Measurements from ENCODE around the gene OR51B4.
"Not testable (repeated sequence)": the region's sequence is repeated elsewhere in the genome, so short reads cannot be mapped to it uniquely, and the experiment has no call there.

Gene OR51B4

GRCh38 chr11:5297721-5298323 is 3.9 kb downstream of the OR51B4 start:
- DNase-seq (ENCODE audit: low read depth in 4 of 4, low spot score in 1 of 4): no peak

DNA sequence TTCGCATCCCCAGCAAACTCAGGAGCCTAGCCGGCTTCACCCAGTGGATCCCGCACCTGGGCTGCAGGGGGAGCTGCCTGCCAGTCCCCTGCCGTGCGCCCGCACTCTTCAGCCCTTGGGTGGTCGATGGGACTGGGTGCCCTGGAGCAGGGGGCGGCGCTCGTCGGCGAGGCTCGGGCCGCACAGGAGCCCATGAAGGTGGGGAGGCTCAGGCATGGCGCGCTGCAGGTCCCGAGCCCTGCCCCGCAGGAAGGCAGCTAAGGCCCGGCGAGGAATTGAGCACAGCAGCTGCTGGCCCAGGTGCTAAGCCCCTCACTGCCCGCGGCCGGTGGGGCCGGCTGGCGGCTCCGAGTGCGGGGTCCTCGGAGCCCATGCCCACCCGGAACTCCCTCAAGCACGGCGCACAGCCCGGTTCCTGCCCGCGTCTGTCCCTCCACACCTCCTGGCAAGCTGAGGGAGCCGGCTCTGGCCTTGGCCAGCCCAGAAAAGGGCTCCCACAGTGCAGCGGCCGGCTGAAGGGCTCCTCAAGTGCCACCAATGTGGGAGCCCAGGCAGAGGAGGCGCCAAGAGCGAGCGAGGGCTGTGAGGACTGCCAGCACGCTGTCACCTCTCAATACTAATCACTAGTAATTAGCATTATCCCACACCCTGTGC is 7.3 kb downstream of the OR51B4 start:
- not testable (repeated sequence) for DNase-seq (ENCODE audit: low read depth in 4 of 4, low spot score in 1 of 4)

DNA sequence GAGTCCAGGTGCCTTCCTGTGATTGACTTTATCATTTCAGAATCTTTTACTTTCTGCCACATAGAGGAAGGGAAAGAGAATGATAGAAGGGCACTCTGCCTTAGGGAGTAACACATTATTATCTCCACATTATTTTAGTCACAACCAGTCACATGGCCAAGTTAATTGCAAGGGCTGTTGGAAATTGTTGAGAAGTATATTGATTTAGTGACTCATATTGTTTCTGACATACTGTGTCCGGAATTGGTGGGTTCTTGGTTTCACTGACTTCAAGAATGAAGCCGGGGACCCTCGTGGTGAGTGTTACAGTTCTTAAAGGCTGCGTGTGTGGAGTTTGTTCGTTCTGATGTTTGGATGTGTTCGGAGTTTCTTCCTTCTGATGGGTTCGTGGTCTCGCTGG is 8.7 kb downstream of the OR51B4 start:
- DNase-seq (ENCODE audit: low read depth in 4 of 4, low spot score in 1 of 4): no peak

- no peak for DNase-seq (ENCODE audit: low read depth in 4 of 4, low spot score in 1 of 4)
Observed at GRCh38 chr11:5291207-5291838, 10.4 kb downstream of the OR51B4 start.

DNA sequence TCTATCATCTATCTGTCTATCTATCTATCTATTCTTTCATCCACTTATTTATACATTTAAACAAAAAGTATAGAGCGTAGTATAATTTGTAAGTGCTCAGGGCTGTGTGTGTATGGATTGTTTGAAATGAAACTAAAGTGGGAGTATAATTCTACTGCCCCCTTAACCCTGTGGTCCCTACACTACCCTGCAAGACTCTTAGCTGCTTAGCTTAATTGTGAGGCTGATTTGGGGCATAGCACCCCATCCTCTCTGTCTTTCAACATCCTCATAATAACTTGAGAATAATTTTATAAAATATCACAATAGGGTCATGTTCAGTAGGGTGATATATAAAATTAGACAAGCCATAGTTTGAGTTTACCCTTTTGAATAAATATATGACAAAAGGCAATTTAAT is 11.6 kb downstream of the OR51B4 start:
- DNase-seq (ENCODE audit: low read depth in 4 of 4, low spot score in 1 of 4): no peak

- DNase-seq (ENCODE audit: low read depth in 4 of 4, low spot score in 1 of 4): no peak
Observed at GRCh38 chr11:5289696-5290095, 12.1 kb downstream of the OR51B4 start.

DNA sequence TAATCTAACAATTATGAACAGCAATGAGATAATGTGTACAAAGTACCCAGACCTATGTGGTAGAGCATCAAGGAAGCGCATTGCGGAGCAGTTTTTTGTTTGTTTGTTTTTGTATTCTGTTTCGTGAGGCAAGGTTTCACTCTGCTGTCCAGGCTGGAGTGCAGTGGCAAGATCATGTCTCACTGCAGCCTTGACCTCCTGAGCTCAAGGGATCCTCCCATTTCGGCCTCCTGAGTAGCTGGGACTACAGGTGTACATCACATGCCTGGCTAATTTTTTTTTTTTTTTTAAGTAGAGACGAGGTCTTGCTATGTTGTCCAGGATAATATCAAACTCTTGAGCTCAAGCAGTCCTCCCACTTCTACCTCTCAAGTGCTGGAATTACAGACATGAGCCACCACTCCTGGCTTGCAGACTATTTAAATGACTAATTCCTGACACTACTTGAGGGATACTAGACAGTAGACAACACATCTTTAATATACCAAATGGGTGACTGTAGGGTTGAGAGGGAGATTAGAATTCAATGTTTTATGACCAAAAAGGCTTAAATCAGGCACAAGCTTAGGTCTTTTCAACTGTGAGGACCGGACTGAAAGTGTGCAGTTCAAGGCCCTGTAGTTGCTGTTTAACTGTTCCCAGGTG is 12.7 kb downstream of the OR51B4 start:
- no peak for DNase-seq (ENCODE audit: low read depth in 4 of 4, low spot score in 1 of 4)

DNA sequence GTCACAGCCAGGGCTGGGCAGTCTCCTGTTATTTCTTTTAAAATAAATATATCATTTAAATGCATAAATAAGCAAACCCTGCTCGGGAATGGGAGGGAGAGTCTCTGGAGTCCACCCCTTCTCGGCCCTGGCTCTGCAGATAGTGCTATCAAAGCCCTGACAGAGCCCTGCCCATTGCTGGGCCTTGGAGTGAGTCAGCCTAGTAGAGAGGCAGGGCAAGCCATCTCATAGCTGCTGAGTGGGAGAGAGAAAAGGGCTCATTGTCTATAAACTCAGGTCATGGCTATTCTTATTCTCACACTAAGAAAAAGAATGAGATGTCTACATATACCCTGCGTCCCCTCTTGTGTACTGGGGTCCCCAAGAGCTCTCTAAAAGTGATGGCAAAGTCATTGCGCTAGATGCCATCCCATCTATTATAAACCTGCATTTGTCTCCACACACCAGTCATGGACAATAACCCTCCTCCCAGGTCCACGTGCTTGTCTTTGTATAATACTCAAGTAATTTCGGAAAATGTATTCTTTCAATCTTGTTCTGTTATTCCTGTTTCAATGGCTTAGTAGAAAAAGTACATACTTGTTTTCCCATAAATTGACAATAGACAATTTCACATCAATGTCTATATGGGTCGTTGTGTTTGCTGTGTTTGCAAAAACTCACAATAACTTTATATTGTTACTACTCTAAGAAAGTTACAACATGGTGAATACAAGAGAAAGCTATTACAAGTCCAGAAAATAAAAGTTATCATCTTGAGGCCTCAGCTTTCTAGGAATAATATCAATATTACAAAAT is 13.4 kb downstream of the OR51B4 start:
- no peak for DNase-seq (ENCODE audit: low read depth in 4 of 4, low spot score in 1 of 4)

GRCh38 chr11:5286901-5287300 is 14.8 kb downstream of the OR51B4 start:
- DNase-seq (ENCODE audit: low read depth in 4 of 4, low spot score in 1 of 4): no peak

DNA sequence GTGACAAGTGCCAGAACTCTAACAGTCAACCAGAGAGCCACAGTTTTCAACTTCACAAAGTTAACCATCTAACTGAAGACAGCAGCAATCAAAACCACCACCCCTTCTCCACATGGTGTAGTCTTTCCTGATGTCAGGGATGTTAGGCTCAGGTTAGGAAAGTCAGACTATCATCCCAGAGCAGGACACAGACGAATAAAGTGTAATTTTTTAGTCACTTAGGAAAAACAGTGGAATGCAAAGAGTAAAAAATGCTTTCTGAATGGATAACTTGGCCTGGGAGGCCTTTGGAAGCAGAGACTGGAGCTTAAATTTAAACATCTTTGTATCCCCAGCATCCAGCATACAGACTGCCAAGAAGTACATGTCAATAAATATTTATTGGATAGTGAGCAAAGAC is 15.4 kb downstream of the OR51B4 start:
- DNase-seq (ENCODE audit: low read depth in 4 of 4, low spot score in 1 of 4): no peak

DNA sequence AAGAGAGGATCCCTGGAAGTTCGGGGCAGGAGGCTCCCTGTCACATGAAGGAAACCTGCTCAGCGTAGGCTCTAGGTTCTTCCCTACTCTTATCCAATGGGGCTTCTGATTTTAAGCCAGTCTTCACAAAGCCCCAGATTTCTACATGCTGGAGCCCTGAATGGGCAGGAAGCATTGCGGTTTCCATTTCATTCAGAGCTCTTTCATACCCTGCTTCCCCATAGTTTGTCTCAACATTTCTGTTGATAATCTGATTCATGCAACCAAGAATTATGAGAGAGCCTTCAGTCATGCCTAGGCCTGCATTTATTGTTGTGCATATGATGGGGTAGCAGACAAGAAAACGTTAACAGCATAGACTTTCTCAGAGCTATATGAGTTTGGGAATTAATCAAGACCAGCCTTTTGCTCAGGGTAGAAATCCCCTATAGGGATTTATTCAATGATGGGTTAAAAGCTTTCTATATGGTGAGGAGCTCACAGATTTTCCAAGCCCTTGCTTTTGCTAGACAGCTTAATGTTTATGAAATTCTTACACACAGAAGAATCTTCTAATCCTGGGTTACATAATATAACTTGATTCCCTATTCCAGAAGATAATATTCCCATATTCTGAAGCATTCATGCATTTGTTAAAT is 15.9 kb downstream of the OR51B4 start:
- DNase-seq (ENCODE audit: low read depth in 4 of 4, low spot score in 1 of 4): no peak

GRCh38 chr11:5284637-5285036 is 17.1 kb downstream of the OR51B4 start:
- DNase-seq (ENCODE audit: low read depth in 4 of 4, low spot score in 1 of 4): no peak

GRCh38 chr11:5283882-5284281 is 17.9 kb downstream of the OR51B4 start:
- no peak for DNase-seq (ENCODE audit: low read depth in 4 of 4, low spot score in 1 of 4)

DNA sequence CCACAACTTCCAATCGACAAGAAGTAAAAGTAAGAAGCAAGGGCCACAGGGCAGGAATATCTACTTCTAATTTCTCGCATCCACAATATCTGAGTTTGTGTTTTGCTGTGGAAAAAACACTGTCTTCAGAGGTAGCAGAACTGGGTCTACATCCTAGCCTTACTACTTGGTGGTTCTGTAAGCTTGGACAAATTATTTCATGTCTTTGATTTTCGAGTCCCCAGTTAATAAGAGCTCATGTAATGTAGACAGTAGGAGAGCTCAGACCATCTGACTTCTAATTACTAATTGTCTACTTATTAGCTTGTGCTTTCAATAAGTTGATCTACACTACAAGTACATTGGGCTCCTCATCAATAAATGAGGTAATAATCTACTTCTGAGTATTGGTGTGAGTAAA is 18.7 kb downstream of the OR51B4 start:
- DNase-seq (ENCODE audit: low read depth in 4 of 4, low spot score in 1 of 4): no peak

- DNase-seq (ENCODE audit: low read depth in 4 of 4, low spot score in 1 of 4): no peak
Observed at GRCh38 chr11:5282628-5283027, 19.1 kb downstream of the OR51B4 start.

DNA sequence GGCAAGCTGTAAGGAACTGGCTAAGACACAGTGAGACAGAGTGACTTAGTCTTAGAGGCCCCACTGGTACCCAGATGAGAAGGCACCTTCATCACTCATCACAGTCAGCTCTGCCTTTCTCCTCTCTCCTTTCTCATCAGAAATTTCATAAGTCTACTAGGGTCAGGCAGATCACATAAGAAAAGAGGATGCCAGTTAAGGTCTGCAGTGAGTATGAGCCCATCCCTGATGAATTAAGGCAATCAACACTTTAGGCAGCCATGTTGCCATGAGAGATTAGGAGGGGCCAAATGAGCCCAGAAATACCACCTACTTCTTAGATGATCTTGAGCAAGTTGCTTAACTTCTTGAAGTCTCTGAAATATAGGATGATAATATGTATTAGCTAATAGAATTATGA is 20.1 kb downstream of the OR51B4 start:
- DNase-seq (ENCODE audit: low read depth in 4 of 4, low spot score in 1 of 4): no peak

GRCh38 chr11:5280582-5281102 is 21.1 kb downstream of the OR51B4 start:
- peak in 1 of 4 experiments; percentile 1 for DNase-seq (ENCODE audit: low read depth in 4 of 4, low spot score in 1 of 4)

- DNase-seq (ENCODE audit: low read depth in 4 of 4, low spot score in 1 of 4): no peak
Observed at GRCh38 chr11:5279471-5280090, 22.2 kb downstream of the OR51B4 start.

DNA sequence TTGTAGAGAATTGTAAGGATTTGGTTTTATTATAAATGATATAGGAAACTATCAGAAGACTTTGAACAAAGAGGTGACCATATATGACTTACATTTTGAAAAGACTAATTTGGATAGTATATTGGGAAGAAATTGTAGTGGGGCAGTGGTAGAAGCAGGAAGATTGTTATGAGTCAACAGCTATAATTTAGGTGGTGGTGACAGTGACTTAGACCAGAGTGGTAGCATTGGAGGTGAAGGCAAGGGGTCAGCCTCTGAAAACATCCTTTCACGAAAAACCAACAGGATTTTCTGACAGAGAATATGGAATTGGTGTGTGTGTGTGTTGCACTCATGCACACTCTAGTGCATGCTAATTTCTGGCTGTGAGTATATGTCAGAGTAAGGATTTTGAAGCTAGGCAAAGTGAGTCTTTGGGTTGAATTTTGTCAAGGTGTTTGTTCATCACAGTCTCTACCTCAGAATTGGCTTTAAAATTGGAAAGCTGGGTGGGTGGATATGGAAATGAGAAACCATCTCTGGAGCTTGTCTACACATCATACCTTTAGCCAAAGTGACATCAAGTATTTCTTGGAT is 23.9 kb downstream of the OR51B4 start:
- DNase-seq (ENCODE audit: low read depth in 4 of 4, low spot score in 1 of 4): no peak

- no peak for DNase-seq (ENCODE audit: low read depth in 4 of 4, low spot score in 1 of 4)
Observed at GRCh38 chr11:5276697-5277096, 25.0 kb downstream of the OR51B4 start.
